ENCODE measurements around the gene SUCLG1.

Gene SUCLG1

GRCh38 chr2:84460670-84461069, 1.6 kb upstream of the SUCLG1 start:
- no peak for DNase-seq

GRCh38 chr2:84459944-84460429, 907 bp upstream of the SUCLG1 start:
- no peak for DNase-seq

- DNase-seq, result no peak
Measured at GRCh38 chr2:84458551-84459017, 496 bp downstream of the SUCLG1 start.

- no peak for DNase-seq
Measured at GRCh38 chr2:84457686-84458085, 1.4 kb downstream of the SUCLG1 start.

GRCh38 chr2:84456156-84456555, 2.9 kb downstream of the SUCLG1 start:
- DNase-seq, result no peak

GRCh38 chr2:84454581-84454980, 4.5 kb downstream of the SUCLG1 start:
- no peak for DNase-seq

- DNase-seq, result no peak
Measured at GRCh38 chr2:84452624-84453023, 6.5 kb downstream of the SUCLG1 start.

- no peak for DNase-seq
Measured at GRCh38 chr2:84451579-84451978, 7.5 kb downstream of the SUCLG1 start.

GRCh38 chr2:84450288-84451227, 8.5 kb downstream of the SUCLG1 start:
- DNase-seq, result no peak

GRCh38 chr2:84449711-84450110, 9.4 kb downstream of the SUCLG1 start:
- no peak for DNase-seq

GRCh38 chr2:84449055-84449454, 10.0 kb downstream of the SUCLG1 start:
- DNase-seq, result no peak

GRCh38 chr2:84443477-84443876, 15.6 kb downstream of the SUCLG1 start:
- DNase-seq, result no peak

- no peak for DNase-seq
Measured at GRCh38 chr2:84442888-84443287, 16.2 kb downstream of the SUCLG1 start.

- no peak for DNase-seq
Measured at GRCh38 chr2:84441505-84441904, 17.6 kb downstream of the SUCLG1 start.

GRCh38 chr2:84441036-84441435, 18.0 kb downstream of the SUCLG1 start:
- DNase-seq, result no peak

- DNase-seq, result no peak
Measured at GRCh38 chr2:84435345-84436025, 23.6 kb downstream of the SUCLG1 start.

- no peak for DNase-seq
Measured at GRCh38 chr2:84429328-84429727, 29.8 kb downstream of the SUCLG1 start.

GRCh38 chr2:84427235-84428138, 31.6 kb downstream of the SUCLG1 start:
- DNase-seq, result no peak

- DNase-seq, result no peak
Measured at GRCh38 chr2:84425310-84425709, 33.8 kb downstream of the SUCLG1 start.

- DNase-seq, result no peak
Measured at GRCh38 chr2:84424152-84424551, 34.9 kb downstream of the SUCLG1 start.

- DNase-seq, result no peak
Measured at GRCh38 chr2:84421791-84422190, 37.3 kb downstream of the SUCLG1 start.

- DNase-seq, result no peak
Measured at GRCh38 chr2:84421197-84421596, 37.9 kb downstream of the SUCLG1 start.
